ENCODE results near the gene ACTC1.

Gene ACTC1

GRCh38 chr15:34757262-34757661 is 38.1 kb downstream of the ACTC1 start:
- no peak for DNase-seq (ENCODE audit: low spot score)

- DNase-seq (ENCODE audit: low spot score): no peak
Observed at GRCh38 chr15:34755419-34755773, 40.0 kb downstream of the ACTC1 start.

DNA sequence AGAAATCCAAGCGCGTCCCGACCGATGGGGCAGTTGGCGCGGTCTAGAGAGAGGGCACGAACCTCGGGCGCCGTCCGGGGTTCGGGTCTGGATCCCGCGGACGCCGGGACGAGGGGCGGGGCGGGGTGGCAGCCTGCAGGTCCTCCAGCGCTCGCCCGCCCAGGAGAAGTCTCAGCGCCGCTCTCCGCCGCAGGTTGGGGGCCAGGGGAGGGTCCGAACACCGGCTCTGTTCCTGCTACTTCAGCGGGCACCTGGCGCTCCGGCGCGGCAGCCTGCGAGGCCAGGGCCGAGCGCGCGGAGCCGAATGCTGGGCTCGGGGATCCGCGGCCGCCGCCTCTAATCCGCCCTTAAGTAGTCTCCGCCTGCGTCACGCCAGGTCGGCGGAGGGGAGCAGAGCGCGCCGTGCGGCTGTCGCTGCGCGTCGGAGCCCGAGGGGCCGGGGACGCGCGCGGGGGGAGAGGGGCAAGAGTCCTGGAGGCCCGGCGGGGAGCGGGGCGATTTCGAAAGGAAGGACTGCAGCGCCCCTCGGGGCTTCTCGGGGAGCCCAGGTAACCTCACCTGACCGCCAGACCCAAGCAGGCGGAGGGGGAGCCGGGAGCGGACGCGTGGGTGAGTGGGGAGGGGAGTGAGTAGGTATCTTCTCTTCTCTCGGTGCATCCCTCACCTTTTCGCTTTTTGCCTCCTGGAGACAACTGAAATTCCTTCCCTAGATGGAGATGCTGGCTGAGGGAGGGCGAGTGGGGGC is 40.5 kb downstream of the ACTC1 start, which contains the start of gene GJD2:
Gene GJD2 (minus strand): TSS at position 325 of the 745 bp plus-strand sequence. CDS start 510 bp downstream, outside the sequence.
- no peak for DNase-seq (ENCODE audit: low spot score)

- DNase-seq (ENCODE audit: low spot score): no peak
Observed at GRCh38 chr15:34754171-34754601, 41.2 kb downstream of the ACTC1 start.

- no peak for DNase-seq (ENCODE audit: low spot score)
Observed at GRCh38 chr15:34753236-34753894, 42.0 kb downstream of the ACTC1 start.

GRCh38 chr15:34749691-34750090 is 45.7 kb downstream of the ACTC1 start:
- no peak for DNase-seq (ENCODE audit: low spot score)

Measured in CD4-positive, alpha-beta T cell treated with Interleukin-6 at 100 ng/mL for 8 hours (primary cell).